ENCODE results near the gene SPATA31D1.
"Not testable (repeated sequence)": the region's sequence is repeated elsewhere in the genome, so short reads cannot be mapped to it uniquely, and the experiment has no call there.

SPATA31D1 gene

DNA sequence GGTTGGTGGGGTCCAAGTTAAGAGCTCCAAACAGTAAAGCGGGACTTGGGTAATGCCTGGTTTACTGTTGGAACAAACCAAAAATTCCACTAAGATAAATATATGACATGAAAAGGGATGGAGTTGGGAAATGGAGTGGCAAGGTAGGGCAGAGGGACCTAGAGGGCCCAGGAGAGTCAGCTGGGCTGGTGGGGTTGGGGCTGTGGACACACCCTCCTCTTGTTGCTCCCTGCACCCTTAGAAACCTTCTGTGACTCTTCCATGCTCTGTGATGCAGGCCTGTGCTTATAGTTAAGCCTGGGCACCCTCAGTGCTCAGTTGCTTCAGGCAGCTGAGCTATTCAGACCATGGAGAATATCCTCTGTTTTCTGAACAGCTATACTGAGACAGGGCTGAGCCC, at the start of gene SPATA31D1:
Gene SPATA31D1, plus strand, starts transcription at position 301 of the 400 bp plus-strand sequence. Its CDS starts 47 bp downstream, at position 348.
- DNase-seq (ENCODE audit: low read depth in 1 of 2, low spot score in 1 of 2): not testable (repeated sequence)

DNA sequence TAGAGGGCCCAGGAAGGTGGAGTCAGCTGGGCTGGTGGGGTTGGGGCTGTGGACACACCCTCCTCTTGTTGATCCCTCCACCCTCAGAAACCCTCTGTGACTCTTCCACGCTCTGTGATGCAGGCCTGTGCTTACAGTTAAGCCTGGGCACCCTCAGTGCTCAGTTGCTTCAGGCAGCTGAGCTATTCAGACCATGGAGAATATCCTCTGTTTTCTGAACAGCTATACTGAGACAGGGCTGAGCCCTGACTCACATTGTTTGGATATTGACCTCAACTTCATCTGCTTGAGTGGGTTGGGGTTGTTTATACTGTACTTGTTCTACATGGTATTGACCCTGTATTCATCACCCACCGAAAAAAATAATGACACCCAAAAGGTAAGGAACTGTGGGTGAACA, 45.2 kb upstream of the SPATA31D1 start, which contains the start of gene SPATA31D3:
Gene SPATA31D3, plus strand, starts transcription at position 108 of the 400 bp plus-strand sequence. Its CDS starts 86 bp downstream, at position 194.
- not testable (repeated sequence) for DNase-seq (ENCODE audit: low read depth in 1 of 2, low spot score in 1 of 2)

DNA sequence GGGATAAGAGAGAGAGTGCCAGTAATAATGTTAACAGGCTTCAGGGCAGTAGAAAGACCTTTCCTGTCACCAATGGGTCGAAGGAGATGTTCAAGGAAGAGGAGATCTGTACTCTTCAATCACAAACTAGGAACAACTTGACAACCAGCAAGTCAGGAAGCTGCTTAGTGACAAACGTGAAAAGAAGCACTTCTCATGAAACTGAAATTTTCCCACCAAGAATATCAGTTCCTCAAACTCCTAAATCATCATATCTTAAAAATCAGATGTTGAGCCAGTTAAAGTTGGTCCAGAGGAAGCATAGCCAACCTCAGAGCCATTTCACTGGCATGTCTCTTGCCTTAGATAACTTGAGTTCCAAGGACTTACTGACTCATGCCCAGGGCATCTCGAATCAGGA, 39.9 kb upstream of the SPATA31D1 start:
- not testable (repeated sequence) for DNase-seq (ENCODE audit: low read depth in 1 of 2, low spot score in 1 of 2)

DNA sequence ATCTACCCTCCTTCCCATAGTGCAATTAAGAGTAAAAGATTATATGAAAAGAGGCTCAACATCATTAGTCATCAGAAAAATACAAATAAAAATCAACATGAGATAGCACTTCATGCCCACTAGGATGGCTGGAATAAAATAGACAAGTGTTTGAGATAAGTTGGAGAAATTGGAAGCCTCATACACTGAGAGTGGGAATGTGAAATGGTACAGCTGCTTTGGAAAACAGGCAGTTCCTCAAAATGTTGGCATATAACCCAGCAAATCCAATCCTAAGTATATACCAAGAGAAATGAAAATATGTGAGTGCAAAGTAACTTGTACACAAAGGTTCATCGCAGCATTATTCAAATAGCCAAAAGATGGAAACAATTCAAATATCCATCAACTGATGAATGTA, 35.5 kb upstream of the SPATA31D1 start:
- DNase-seq (ENCODE audit: low read depth in 1 of 2, low spot score in 1 of 2): no peak

DNA sequence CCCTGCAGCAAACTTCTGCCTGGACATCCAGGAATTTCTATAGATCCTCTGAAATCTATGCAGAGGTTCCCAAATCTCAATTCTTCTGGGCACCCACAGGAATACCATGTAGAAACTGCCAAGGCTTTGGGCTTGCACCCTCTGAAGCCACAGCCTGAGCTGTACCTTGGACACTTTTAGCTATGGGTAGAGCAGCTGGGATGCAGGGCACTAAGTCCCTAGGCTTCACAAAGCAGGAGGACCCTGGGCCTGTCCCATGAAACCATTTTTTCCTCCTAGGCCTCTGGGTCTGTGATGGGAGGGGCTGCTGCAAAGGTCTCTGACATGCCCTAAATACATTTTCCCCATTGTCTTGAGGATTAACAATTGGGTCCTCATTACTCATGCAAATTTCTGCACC, 32.9 kb upstream of the SPATA31D1 start:
- no peak for DNase-seq (ENCODE audit: low read depth in 1 of 2, low spot score in 1 of 2)

DNA sequence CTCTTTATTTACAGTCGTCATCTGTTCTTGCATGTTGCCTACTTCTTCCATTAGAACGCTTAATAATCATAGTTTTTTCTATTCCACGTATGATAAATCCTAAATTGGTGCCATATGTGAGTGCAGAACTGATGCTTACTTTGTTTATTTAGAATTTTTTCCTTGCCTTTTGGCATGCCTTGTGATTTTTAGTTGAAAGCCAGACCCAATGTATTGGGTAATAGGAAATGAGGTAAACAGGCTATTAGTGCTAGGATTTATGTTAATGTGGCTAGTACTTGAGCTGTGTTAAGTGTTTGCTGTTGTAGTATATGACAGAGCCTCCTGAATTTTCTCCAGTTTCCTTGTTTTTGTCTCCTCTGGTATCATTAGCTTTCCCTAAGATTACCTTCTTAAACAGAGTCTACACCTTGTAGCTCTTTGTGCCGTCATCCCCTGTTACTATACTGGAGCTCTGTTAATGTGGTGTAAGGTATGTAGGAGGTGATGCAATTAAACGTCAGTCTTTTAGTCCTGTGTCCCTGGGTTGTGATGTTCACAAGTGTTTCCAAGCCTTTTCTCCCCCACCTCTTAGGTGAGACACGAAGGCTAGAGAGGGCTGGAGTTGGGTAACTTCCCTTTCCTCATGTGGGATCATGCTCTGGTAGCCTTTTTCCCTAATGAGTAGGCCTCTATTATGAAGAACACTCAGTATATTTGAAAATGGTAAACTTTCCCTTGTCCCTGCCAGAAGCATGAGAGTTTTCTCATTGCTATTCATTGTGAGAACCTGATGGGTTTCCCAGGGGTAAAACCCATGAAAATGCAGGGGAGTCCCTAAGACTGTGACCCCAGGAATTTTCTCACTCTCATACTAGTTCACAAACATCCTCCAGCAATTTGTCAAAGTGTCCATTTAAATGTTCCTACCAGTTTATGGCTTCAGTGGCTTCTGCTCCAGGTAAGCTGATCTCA, 24.1 kb upstream of the SPATA31D1 start:
- no peak for DNase-seq (ENCODE audit: low read depth in 1 of 2, low spot score in 1 of 2)

DNA sequence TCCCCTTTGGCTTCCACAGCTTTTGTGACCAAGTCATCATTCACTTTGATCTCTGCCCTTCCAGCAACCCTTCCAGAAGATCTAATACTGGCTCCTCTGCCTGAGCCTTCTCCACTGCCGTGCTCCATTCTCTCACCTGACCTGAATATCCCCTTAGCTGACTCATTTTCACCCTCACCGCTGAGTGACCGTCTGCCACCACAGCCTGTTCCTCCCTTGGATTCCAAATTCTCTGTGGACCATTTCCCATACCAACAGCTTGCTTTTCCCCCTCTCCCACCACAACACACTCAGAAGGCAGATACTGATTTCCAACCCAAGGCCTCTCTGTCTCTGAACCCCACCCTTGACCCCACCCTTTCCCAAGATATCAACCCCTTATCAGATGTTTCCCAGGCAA, 20.5 kb upstream of the SPATA31D1 start:
- DNase-seq (ENCODE audit: low read depth in 1 of 2, low spot score in 1 of 2): no peak

DNA sequence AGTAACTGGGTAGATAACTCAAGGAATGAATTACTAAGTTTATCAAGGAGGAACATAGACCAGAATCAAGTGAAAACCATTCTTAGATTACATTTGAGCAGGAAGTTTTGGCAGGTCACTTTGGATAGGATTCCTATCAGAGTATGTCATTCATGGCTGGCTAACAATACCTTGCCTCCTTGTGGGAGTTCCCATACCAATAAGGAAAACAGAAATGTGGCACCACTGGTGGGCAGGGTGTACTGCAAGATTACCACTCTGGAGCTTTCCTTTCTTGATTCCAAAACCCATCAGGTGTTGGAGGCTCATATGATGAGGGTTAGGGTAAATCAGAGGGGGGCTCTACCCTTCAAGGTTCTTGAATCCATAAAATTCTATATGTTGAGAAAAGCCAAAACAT, 18.6 kb upstream of the SPATA31D1 start:
- DNase-seq (ENCODE audit: low read depth in 1 of 2, low spot score in 1 of 2): no peak

DNA sequence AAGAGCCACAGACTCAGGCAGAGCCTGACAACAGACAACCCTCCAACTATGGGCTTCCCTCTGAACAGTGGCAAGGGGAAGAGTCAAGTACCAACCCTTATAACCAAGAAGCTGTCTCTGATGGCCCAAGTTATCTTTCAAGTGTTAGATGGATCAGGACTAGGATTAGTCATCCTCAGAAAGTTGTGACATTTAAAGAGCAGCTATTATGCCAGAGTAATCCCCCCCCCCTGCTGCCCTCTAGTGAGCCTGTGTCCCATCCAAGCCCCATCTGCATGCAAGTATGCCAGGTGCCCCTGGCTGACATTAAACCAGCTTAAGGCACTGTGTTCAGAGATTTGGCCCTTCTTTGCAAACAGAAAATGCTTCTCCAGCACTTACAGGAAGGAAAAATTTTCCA, 16.8 kb upstream of the SPATA31D1 start:
- no peak for DNase-seq (ENCODE audit: low read depth in 1 of 2, low spot score in 1 of 2)

DNA sequence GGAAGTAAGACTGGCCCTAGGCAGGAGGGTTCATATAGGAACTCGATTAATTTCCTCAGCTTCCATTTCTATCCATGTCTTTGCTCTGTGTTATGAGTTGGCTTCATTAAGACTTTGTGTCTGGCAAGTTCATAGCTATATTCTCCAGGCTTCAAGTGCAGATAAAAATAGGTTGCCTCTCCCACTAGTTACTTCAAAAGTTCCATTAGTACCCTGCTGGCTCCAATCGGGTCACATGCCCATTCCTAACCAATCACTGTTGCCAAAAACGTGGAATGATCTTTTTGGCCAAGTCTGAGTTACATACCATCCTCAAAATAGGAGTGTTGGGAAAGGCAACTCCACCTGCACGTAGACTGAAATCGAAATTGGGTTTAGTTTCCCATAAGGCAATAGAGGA, 13.8 kb upstream of the SPATA31D1 start:
- DNase-seq (ENCODE audit: low read depth in 1 of 2, low spot score in 1 of 2): no peak

DNA sequence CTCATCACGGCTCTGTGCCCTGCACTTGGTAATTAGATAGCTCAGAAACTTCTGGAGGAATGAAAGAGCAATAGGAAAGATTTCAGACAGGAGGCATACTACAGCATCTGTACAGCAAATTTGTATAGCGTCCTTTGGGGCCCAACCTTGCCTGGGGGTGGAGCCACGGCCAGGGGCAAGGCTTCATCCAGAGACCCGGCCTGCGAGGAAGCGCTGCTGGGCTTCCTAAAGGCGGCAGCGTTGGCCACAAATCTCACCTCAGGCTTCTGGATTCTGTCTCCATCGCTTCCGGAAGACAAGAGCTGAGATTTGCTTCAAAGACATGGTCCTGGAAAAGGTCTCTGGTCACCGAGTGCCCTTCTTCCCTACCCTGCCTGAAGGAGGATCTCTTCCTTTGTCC, 12.2 kb upstream of the SPATA31D1 start:
- no peak for DNase-seq (ENCODE audit: low read depth in 1 of 2, low spot score in 1 of 2)

DNA sequence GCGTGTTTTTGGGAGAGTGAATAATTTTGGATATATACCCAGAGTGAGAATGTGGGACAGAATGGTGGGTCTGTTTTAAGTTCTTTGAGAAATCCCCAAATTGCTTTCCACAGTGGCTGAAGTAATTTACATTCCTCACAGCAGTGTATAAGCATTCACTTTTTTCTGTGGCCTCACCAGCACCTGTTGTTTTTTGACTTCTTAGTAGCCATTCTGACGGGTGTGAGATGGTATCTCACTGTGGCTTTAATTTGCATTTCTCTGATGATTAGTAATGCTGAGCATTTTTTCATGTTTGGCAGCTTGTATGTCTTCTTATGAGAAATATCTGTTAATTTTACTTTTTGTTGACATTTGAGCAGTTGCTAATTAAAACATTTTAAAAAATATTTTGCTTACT, 9.4 kb upstream of the SPATA31D1 start:
- DNase-seq (ENCODE audit: low read depth in 1 of 2, low spot score in 1 of 2): no peak

DNA sequence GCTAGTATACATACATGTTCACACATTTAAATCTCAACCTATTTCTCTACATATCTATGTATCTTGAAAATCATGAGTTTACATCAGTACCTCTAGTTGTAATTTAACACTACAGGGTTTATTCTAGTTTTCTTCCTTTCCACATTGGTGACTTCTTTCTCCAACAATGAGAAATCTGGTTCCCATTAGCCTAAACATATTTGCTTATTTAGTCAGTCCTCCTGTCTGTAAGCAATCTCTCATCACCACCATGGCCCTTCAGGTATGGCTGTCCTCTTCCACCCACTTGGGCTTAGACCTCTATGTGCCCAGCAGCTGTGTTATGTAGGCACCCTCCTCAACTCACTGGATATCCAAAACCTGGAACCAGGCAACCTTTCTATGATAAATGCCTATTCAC, 8.0 kb upstream of the SPATA31D1 start:
- no peak for DNase-seq (ENCODE audit: low read depth in 1 of 2, low spot score in 1 of 2)

DNA sequence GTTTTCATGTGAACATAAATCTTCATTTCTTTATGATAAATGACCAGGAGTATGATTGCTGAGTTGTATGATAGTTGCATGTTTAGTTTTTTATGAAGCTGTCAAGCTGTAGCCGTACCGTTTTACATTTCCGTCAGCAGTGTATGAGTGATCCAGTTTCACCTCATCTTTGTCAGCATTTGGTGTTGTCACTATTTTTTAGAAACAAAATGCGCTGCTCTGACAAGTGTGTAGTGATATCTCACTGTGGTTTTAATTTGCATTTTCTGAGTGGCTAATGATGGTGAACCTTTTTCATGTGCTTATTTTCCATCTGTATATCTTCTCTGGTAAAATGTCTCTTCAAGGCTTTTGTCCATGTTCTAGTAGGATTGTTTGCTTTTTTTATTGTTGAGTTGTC, 6.7 kb upstream of the SPATA31D1 start:
- DNase-seq (ENCODE audit: low read depth in 1 of 2, low spot score in 1 of 2): no peak

DNA sequence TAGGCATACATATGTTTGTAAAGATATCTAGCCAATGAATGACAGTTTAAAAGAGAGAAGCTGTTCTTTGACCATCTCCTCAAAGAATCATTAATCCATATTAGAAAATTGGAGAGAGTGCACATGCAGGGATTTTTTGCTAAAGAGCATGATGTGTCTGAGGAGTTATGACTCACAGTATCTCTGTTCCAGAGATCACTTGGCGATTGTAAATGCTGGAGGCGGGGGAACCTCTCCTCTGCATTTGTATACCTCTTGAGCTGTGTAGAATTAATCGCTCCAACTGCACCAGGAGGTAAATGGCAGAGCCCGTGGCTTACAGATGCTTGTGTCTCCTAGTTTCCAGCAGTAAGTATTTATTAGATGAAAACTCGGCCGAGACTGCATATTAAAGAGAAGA, 3.6 kb upstream of the SPATA31D1 start:
- no peak for DNase-seq (ENCODE audit: low read depth in 1 of 2, low spot score in 1 of 2)

DNA sequence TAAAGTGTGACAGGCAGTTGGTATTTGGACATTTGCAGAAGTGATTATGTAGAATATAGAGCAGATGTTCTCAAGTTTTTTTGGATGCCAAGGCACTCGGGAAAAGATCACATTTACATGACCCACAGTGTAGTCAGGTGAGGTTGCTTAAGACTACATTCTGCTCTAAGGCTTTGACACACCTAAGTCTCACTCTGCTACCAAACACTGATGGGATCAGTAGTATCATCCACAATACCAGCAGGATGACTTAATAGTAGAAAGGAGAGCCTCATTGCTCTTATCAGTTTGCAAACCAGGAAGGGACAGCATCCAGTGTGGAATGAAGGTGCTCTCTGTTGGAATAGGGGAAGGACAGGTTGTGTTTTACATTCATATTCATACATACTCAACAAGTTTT, 2.5 kb upstream of the SPATA31D1 start:
- no peak for DNase-seq (ENCODE audit: low read depth in 1 of 2, low spot score in 1 of 2)

DNA sequence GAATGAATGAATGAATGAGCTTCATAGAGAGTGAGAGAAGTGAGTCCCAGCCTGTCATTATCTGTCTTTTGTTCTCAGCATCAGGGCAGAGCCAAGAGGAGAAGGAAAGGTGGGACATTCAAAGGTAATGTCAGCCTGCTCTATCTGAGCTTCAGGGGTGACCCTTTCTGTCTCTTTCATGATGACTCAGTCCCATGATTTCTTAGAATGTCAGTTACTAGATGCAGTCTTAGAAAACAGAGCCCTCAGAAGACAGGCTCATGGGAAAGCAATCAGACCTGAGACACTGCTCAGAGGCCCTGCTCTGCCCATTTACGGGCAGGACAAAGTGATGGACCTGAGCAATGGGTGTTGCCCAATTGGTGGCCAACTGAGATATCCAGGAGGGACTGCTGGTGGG, 1.1 kb downstream of the SPATA31D1 start:
- DNase-seq (ENCODE audit: low read depth in 1 of 2, low spot score in 1 of 2): no peak

DNA sequence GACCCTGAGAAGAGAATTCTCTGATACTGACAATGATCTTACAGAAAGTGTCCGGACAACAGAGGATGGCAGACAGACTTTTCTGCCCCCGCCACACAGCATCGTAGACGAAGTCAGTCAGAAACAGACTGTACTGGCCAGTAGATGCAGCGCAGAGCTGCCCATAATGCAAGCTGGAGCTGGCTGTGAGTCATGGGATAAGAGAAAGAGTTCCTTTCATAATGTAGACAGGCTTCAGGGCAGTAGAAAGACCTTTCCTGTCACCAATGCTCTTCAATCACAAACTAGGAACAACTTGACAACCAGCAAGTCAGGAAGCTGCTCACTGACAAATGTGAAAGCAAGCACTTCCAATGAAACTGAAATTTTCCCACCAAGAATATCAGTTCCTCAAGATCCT, 5.1 kb downstream of the SPATA31D1 start:
- no peak for DNase-seq (ENCODE audit: low read depth in 1 of 2, low spot score in 1 of 2)

DNA sequence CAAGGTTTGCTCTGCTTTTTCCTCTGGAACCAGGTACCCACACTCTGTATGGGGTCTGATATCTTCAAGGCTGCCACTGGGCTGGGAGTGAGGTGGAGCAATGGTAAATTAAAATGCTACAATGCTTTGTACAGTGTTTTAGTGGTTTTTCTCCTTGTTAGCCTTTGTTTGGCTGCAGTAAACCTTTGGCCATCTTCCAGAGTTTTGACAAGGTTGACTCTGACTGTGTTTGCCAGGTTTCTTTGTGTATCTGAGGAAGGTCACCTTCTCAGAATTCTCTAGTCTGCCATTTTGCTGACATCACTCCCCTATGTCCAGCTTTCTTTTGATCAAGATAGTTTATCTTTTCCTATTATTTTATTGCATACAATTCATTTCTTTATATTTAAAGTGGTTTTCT, 11.2 kb downstream of the SPATA31D1 start:
- no peak for DNase-seq (ENCODE audit: low read depth in 1 of 2, low spot score in 1 of 2)

DNA sequence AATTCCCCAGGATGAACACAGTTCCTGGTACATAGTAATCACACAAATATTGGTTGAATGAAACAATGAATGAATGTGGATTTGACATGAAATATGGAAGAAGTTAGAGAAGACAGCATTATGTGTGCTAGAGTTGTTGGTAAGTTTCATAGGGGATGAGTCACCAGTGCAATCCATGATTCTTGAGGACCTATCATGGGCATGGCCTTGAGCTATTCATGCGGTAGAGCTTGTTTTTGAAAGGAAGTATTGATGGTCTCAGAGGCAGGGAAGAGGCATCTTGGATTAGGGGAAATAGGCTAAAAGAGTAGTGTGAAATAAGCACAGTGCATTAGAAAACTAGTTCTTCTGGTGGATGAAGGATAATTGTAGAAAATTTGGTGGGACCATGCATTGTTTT, 22.1 kb downstream of the SPATA31D1 start:
- no peak for DNase-seq (ENCODE audit: low read depth in 1 of 2, low spot score in 1 of 2)

DNA sequence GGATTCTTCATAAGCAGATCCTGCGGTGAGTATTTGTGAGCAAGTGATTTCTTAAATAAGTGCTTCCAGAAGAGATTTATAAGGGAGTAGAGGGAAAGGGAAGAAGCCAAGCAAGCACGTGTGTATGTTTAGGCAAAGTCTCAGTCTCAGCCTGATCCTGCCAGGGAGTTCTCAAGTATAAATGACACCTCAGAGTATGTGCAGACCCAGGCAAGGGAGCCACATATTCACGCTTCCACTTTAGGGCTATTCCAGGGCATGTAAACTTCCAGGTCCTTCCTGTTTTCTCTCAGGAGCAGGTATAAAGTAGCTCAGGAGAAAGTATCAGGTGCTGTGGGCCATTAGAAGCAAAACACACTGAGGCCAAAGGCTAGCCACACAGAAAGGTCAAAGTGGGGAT, 22.6 kb downstream of the SPATA31D1 start:
- no peak for DNase-seq (ENCODE audit: low read depth in 1 of 2, low spot score in 1 of 2)

DNA sequence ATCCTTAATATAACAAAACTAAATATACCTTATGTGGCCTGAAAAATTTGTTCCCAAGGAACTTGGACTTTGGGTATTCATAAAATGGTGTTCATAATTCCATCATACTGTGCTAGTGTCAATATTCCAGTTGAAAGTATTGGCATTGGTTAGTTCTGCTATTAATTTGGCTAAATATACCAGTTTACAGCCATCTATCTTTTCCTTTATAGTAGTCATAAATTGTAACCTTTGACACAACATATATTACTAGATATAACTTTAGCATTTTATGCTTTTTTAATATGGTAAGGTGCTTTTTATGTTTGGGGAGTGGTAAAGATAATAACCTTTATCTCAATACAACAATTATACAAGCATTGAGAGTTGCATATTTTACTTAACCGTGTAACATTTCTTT, 23.7 kb downstream of the SPATA31D1 start:
- DNase-seq (ENCODE audit: low read depth in 1 of 2, low spot score in 1 of 2): no peak

DNA sequence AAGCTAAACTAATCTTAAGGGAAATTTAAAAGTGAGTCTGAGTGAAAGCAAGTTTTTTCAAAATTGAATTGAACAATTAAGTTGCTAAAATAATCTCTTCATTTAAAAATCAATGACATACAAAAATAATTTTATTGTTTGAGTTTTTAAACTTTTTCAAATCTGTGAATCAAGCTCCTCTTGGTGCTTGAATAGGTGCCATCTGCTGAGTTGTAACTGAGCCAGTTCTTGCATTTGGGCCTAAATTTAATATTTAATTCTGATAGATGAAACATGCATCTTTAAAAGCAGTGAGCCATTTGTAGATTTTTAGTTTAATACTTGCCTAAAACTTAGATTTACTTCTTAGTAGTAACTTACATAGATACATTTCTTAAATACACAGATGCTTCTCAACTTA, 31.8 kb downstream of the SPATA31D1 start:
- no peak for DNase-seq (ENCODE audit: low read depth in 1 of 2, low spot score in 1 of 2)
